Measurements from ENCODE around the gene ARHGAP29. TPM values are rescaled to one million over a fixed set of nuclear protein-coding genes. Genes with fewer than 3 reads are reported as not detected.
A peak's percentile ranks its signal among the peaks of the same experiment; 100 is the strongest.

The ARHGAP29 gene
- total and polyA plus RNA-seq, 8 donors, result 42.3 to 66.8 (median 62.1) TPM

- Histone ChIP-seq H3K27ac (peak overlapping the region; percentile 4 to 5), H3K36me3 (no peaks in the 10 kb centered on the region), H3K4me3 (no peak overlapping the region), H3K9me3 (no peaks in the 10 kb centered on the region), H3K27me3 (no peaks in the 10 kb centered on the region), H3K4me1 (no peaks in the 10 kb centered on the region)
- no peak for ATAC-seq
- no peak for TF ChIP-seq CTCF (IDR thresholded peaks at IDR 0.05)
- intact Hi-C loops (cut with DNase I), result no loop called here
- DNase-seq, result no peak
Observed at GRCh38 chr1:94265906-94266305, 28.5 kb upstream of the ARHGAP29 start.

GRCh38 chr1:94265011-94265422 is 27.6 kb upstream of the ARHGAP29 start:
- ATAC-seq, result no peak
- H3K4me3 ChIP-seq, result no peak overlapping the region
- DNase-seq, result no peak
- no peaks in the 10 kb centered on the region for H3K4me1 ChIP-seq
- no peaks in the 10 kb centered on the region for H3K27me3 ChIP-seq
- H3K27ac ChIP-seq, result peak overlapping the region in 1 of 2 donors; percentile 5
- no peak for TF ChIP-seq CTCF (IDR thresholded peaks at IDR 0.05)
- intact Hi-C loops (cut with DNase I), result no loop called here
- H3K9me3 ChIP-seq, result no peaks in the 10 kb centered on the region
- H3K36me3 ChIP-seq, result no peaks in the 10 kb centered on the region

- TF ChIP-seq CTCF (IDR thresholded peaks at IDR 0.05), result no peak
- Histone ChIP-seq H3K4me3 (no peak overlapping the region), H3K27me3 (no peaks in the 10 kb centered on the region), H3K4me1 (no peaks in the 10 kb centered on the region), H3K36me3 (no peaks in the 10 kb centered on the region), H3K9me3 (no peaks in the 10 kb centered on the region), H3K27ac (no peak overlapping the region)
- intact Hi-C loops (cut with DNase I), result no loop called here
- ATAC-seq (no peak), DNase-seq (no peak)
Observed at GRCh38 chr1:94260635-94261387, 23.4 kb upstream of the ARHGAP29 start.

- H3K27me3 ChIP-seq, result no peaks in the 10 kb centered on the region
- no peaks in the 10 kb centered on the region for H3K9me3 ChIP-seq
- DNase-seq (no peak), ATAC-seq (no peak)
- H3K36me3 ChIP-seq, result no peaks in the 10 kb centered on the region
- intact Hi-C loops (cut with DNase I), result no loop called here
- H3K4me3 ChIP-seq, result no peak overlapping the region
- H3K27ac ChIP-seq, result peak overlapping the region in 1 of 2 donors; percentile 18
- no peak for TF ChIP-seq CTCF (IDR thresholded peaks at IDR 0.05)
- H3K4me1 ChIP-seq, result no peaks in the 10 kb centered on the region
Observed at GRCh38 chr1:94259635-94260289, 22.4 kb upstream of the ARHGAP29 start.

- TF ChIP-seq CTCF (IDR thresholded peaks at IDR 0.05), result no peak
- ATAC-seq, result peak; percentile 81
- no peaks in the 10 kb centered on the region for H3K9me3 ChIP-seq
- DNase-seq, result no peak
- peak overlapping the region in 1 of 2 donors; percentile 53 for H3K27ac ChIP-seq
- no peaks in the 10 kb centered on the region for H3K36me3 ChIP-seq
- intact Hi-C loops (cut with DNase I), result no loop called here
- H3K27me3 ChIP-seq, result no peaks in the 10 kb centered on the region
- H3K4me3 ChIP-seq, result no peak overlapping the region
- no peaks in the 10 kb centered on the region for H3K4me1 ChIP-seq
Observed at GRCh38 chr1:94258873-94259331, 21.5 kb upstream of the ARHGAP29 start.

All from left lung (tissue), 10 donors.